ENCODE measurements around the gene TRIM8.

TRIM8 gene

DNA sequence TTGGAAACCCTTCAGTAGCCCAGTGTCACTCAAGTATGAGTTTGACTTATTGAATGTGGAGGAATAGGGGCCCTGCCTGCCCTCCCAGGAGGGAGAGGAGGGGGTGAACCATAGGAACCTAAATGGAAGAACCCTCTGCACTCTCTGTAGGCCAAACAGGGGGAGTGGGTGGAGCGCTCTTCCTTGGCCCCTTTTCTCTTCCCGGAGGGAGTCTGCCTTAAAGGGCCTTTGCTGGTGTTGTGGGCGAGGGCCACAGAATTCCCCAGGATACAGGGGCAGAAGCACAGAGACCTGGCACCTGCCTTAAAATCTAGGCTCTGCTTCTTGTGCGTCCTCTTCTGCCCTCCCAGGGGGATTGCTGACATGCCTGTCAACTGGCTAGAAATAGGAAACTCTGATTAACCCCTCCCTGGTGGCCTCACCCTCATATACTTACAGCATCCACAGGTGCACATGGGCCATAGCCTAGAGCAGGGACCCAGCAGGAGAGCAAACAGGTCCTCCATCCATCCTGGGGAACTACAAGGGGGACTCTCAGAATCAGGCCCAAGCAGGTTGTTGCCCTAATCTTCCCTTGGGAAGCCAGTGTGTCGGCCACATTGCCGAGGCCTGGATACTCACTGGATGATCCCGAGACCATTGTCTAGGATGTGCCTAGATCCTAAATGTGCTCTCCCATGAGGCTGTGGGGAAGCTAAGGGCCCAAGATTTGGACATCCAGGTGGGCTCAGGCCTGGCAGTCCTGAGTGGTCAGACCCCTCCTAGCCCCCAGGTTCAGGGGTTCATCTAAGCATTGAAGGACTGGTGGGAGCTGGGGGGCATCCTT lies 3.4 kb downstream of the TRIM8 start:
- H2AFZ ChIP-seq (ENCODE audit: low read length) = no peak overlapping the region
- H3K9me3 ChIP-seq (ENCODE audit: insufficient read depth, low read depth, low read length) = no peaks in the 10 kb centered on the region
- H3K4me3 ChIP-seq (ENCODE audit: low read length, poor library complexity, severe bottlenecking) = peak overlapping the region; percentile 86
- H3K27me3 ChIP-seq (ENCODE audit: insufficient read depth, low read length, poor library complexity, severe bottlenecking) = no peaks in the 10 kb centered on the region
- H3K9ac ChIP-seq (ENCODE audit: low read depth, low read length, poor library complexity, severe bottlenecking) = peak overlapping the region; percentile 98
- 0 out of 2 replicates have a peak, but pooled peaks cover 2% of the 10 kb centered on the region for H3F3A ChIP-seq (ENCODE audit: low read depth)
- peaks cover 81% of the 10 kb centered on the region for H4K20me1 ChIP-seq (ENCODE audit: insufficient read depth, low read length, poor library complexity, severe bottlenecking)
- H3K4me1 ChIP-seq (ENCODE audit: insufficient read depth, low read length, poor library complexity, severe bottlenecking) = peaks cover 65% of the 10 kb centered on the region
- H3K79me2 ChIP-seq (ENCODE audit: insufficient read depth, low read length) = peaks cover 98% of the 10 kb centered on the region
- TF ChIP-seq EZH2phosphoT487 (IDR thresholded peaks at IDR 0.05; ENCODE audit: borderline replicate concordance) (no peak), CTCF (conservative IDR thresholded peaks at IDR 0.05; ENCODE audit: low read length) (no peak)
- peaks cover 7% of the 10 kb centered on the region; the same call in 1 of the 2 replicates for H3K36me3 ChIP-seq (ENCODE audit: insufficient read depth, low read length)
- no peaks in the 10 kb centered on the region for H3K9me2 ChIP-seq (replicated peaks; ENCODE audit: low read depth, low read length)
- H3K4me2 ChIP-seq (ENCODE audit: low read depth, low read length, poor library complexity, severe bottlenecking) = peak overlapping the region; percentile 100

GRCh38 chr10:102648269-102648888 lies 4.1 kb downstream of the TRIM8 start:
- Histone ChIP-seq H4K20me1 (ENCODE audit: insufficient read depth, low read length, poor library complexity, severe bottlenecking) (peaks cover 88% of the 10 kb centered on the region), H3K27me3 (ENCODE audit: insufficient read depth, low read length, poor library complexity, severe bottlenecking) (no peaks in the 10 kb centered on the region), H3K9ac (ENCODE audit: low read depth, low read length, poor library complexity, severe bottlenecking) (peak overlapping the region; percentile 98), H3K36me3 (ENCODE audit: insufficient read depth, low read length) (peaks cover 13% of the 10 kb centered on the region; the same call in 1 of the 2 replicates), H3F3A (ENCODE audit: low read depth) (0 out of 2 replicates have a peak, but pooled peaks cover 2% of the 10 kb centered on the region), H3K4me1 (ENCODE audit: insufficient read depth, low read length, poor library complexity, severe bottlenecking) (peaks cover 72% of the 10 kb centered on the region), H2AFZ (ENCODE audit: low read length) (no peak overlapping the region), H3K4me2 (ENCODE audit: low read depth, low read length, poor library complexity, severe bottlenecking) (peak overlapping the region; percentile 100), H3K9me2 (replicated peaks; ENCODE audit: low read depth, low read length) (no peaks in the 10 kb centered on the region), H3K4me3 (ENCODE audit: low read length, poor library complexity, severe bottlenecking) (peak overlapping the region; percentile 86), H3K79me2 (ENCODE audit: insufficient read depth, low read length) (peaks cover 99% of the 10 kb centered on the region), H3K9me3 (ENCODE audit: insufficient read depth, low read depth, low read length) (no peaks in the 10 kb centered on the region)
- TF ChIP-seq CTCF (conservative IDR thresholded peaks at IDR 0.05; ENCODE audit: low read length) (no peak), EZH2phosphoT487 (IDR thresholded peaks at IDR 0.05; ENCODE audit: borderline replicate concordance) (no peak)

DNA sequence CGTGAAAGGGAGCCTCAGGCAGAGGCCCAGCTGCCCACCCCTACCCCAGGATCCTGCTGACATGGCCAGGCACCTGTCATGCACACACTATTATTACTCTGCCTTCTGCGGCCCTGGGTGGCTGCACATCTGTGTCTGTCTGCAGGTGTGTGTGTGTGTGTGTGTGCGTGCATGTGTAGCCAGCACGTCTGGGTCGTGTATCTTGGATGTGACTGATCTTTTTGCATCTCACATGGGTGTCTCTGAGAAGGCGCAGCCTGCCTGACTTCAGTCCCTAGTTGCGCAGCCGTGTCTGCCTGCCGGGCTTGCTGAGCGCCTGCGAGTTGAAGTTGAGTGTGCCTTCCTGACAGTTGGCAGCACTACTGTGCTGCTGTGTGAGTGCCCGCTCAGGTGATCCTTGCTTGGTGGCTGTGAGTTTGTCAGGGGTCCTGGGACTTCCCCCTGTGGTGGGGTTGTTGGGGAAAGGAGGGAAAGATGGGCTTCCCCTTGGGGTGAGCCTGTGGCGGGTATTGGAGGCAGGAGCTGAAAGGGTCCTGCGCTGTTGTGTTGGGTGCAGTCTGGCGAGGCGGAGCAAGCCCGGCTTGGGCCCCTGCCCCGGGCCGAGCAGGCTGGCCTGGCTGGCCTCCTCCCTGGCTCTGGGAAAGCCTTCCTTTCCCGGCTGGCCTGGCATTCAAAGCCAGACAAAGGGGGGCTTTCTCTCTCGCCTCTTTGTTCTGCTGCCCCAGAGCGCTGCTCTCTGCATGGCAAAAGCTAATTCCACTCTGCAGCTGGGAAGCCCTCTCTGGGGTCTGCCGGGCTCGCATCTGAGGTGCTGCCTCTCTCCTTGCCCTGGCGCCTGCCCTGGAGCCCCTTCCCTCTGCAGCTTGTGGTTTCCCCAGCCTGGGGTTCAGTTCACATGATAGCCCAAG lies 4.9 kb downstream of the TRIM8 start:
- Histone ChIP-seq H3K79me2 (ENCODE audit: insufficient read depth, low read length) (peaks cover 100% of the 10 kb centered on the region), H3K36me3 (ENCODE audit: insufficient read depth, low read length) (peaks cover 20% of the 10 kb centered on the region; the same call in 1 of the 2 replicates), H3K9ac (ENCODE audit: low read depth, low read length, poor library complexity, severe bottlenecking) (peak overlapping the region; percentile 98), H3K4me2 (ENCODE audit: low read depth, low read length, poor library complexity, severe bottlenecking) (peak overlapping the region; percentile 100), H3K9me3 (ENCODE audit: insufficient read depth, low read depth, low read length) (no peaks in the 10 kb centered on the region), H4K20me1 (ENCODE audit: insufficient read depth, low read length, poor library complexity, severe bottlenecking) (peaks cover 95% of the 10 kb centered on the region), H3F3A (ENCODE audit: low read depth) (0 out of 2 replicates have a peak, but pooled peaks cover 2% of the 10 kb centered on the region), H2AFZ (ENCODE audit: low read length) (no peak overlapping the region), H3K27me3 (ENCODE audit: insufficient read depth, low read length, poor library complexity, severe bottlenecking) (no peaks in the 10 kb centered on the region), H3K9me2 (replicated peaks; ENCODE audit: low read depth, low read length) (no peaks in the 10 kb centered on the region), H3K4me3 (ENCODE audit: low read length, poor library complexity, severe bottlenecking) (peak overlapping the region; percentile 86), H3K4me1 (ENCODE audit: insufficient read depth, low read length, poor library complexity, severe bottlenecking) (peaks cover 72% of the 10 kb centered on the region)
- TF ChIP-seq CTCF (conservative IDR thresholded peaks at IDR 0.05; ENCODE audit: low read length) (no peak), EZH2phosphoT487 (IDR thresholded peaks at IDR 0.05; ENCODE audit: borderline replicate concordance) (no peak)

All from Loucy (cell line).